Naive thymus-derived CD4-positive, alpha-beta T cell (primary cell): ENCODE data around the gene TRIM54. TPM values are rescaled to one million over a fixed set of nuclear protein-coding genes. Genes with fewer than 3 reads are reported as not detected.

Source experiments
- polyA plus RNA-seq, 2 donors: library from polyadenylated mRNA; unstranded; fragments of 300-500 nt; fragmentation: Illumina TruSeq; gene quantifications; one replicate each; pipeline ENCODE4 v1.2.3, GENCODE V29; 2021
- total RNA-seq, 6 experiments: library from RNA in 5 of 6; stranded (reverse) in 5 of 6; gene quantifications; 1 replicate in 5 of 6; 2 replicates in 1 of 6; pipeline ENCODE4 v1.2.3 and lab custom pipeline; 2021 to 2026

Gene TRIM54
- total and polyA plus RNA-seq, 7 experiments from 2014 or later = not detected

Other genes with a start within 250 kb of the TRIM54 start
- 100 to 1,000 TPM in 1 of 5 experiments, 10 to 100 TPM in 4; 36.7 to 114 (median 67.5) TPM for gene TMEM214, start 249.5 kb upstream of the TRIM54 start, total RNA-seq
- 10 to 100 TPM; 18.6 to 32.5 TPM for gene TMEM214, start 249.5 kb upstream of the TRIM54 start, polyA plus RNA-seq
- gene AGBL5, start 230.8 kb upstream of the TRIM54 start, total RNA-seq = 10 to 100 TPM in 4 of 5 experiments, 1 to 10 TPM in 1; 7.6 to 15.7 (median 12.4) TPM
- 10 to 100 TPM in 1 of 2 donors, 1 to 10 TPM in 1; 8.0 to 10.4 TPM for gene AGBL5, start 230.8 kb upstream of the TRIM54 start, polyA plus RNA-seq
- gene OST4, start 210.8 kb upstream of the TRIM54 start, total RNA-seq = 100 to 1,000 TPM; 241 to 398 (median 263) TPM
- 100 to 1,000 TPM; 747 to 884 TPM for gene OST4, start 210.8 kb upstream of the TRIM54 start, polyA plus RNA-seq
- gene EMILIN1, start 203.8 kb upstream of the TRIM54 start, total RNA-seq = 1 to 10 TPM in 1 of 5 experiments, under 1 TPM in 4; 0.35 to 1.4 (median 0.61) TPM
- 1 to 10 TPM in 1 of 2 donors, under 1 TPM in 1; 0.89 to 1.1 TPM for gene EMILIN1, start 203.8 kb upstream of the TRIM54 start, polyA plus RNA-seq
- 10 to 100 TPM in 1 of 5 experiments, 1 to 10 TPM in 4; 5.8 to 13.8 (median 6.2) TPM for gene KHK, start 195.7 kb upstream of the TRIM54 start, total RNA-seq
- gene KHK, start 195.7 kb upstream of the TRIM54 start, polyA plus RNA-seq = 1 to 10 TPM; 7.6 to 8.8 TPM
- 1 to 10 TPM in 1 of 5 experiments, under 1 TPM in 3, not detected in 1; 0.34 to 3.5 (median 0.54) TPM for gene CGREF1, start 163.3 kb upstream of the TRIM54 start, total RNA-seq
- gene CGREF1, start 163.3 kb upstream of the TRIM54 start, polyA plus RNA-seq = under 1 TPM; 0.45 to 0.50 TPM
- 1 to 10 TPM in 3 of 5 experiments, under 1 TPM in 2; 0.53 to 2.0 (median 1.5) TPM for gene ABHD1, start 158.6 kb upstream of the TRIM54 start, total RNA-seq
- under 1 TPM; 0.53 to 0.90 TPM for gene ABHD1, start 158.6 kb upstream of the TRIM54 start, polyA plus RNA-seq
- 10 to 100 TPM; 25.4 to 72.3 (median 53.2) TPM for gene PREB, start 147.8 kb upstream of the TRIM54 start, total RNA-seq
- gene PREB, start 147.8 kb upstream of the TRIM54 start, polyA plus RNA-seq = 10 to 100 TPM; 47.0 to 71.9 TPM
- not detected for gene PRR30, start 143.0 kb upstream of the TRIM54 start, total RNA-seq
- not detected for gene PRR30, start 143.0 kb upstream of the TRIM54 start, polyA plus RNA-seq
- gene TCF23, start 133.4 kb upstream of the TRIM54 start, total RNA-seq = not detected
- gene TCF23, start 133.4 kb upstream of the TRIM54 start, polyA plus RNA-seq = not detected
- gene ATRAID, start 70.4 kb upstream of the TRIM54 start, total RNA-seq = 100 to 1,000 TPM in 2 of 5 experiments, 10 to 100 TPM in 3; 71.0 to 113 (median 90.7) TPM
- 100 to 1,000 TPM; 320 to 391 TPM for gene ATRAID, start 70.4 kb upstream of the TRIM54 start, polyA plus RNA-seq
- gene SLC5A6, start 70.2 kb upstream of the TRIM54 start, total RNA-seq = 100 to 1,000 TPM in 1 of 5 experiments, 10 to 100 TPM in 4; 25.6 to 203 (median 44.3) TPM
- 10 to 100 TPM; 13.2 to 21.7 TPM for gene SLC5A6, start 70.2 kb upstream of the TRIM54 start, polyA plus RNA-seq
- 10 to 100 TPM; 34.4 to 65.7 (median 45.4) TPM for gene CAD, start 65.1 kb upstream of the TRIM54 start, total RNA-seq
- 10 to 100 TPM; 19.6 to 28.1 TPM for gene CAD, start 65.1 kb upstream of the TRIM54 start, polyA plus RNA-seq
- under 1 TPM in 1 of 5 experiments, not detected in 4; 0.29 TPM for gene SLC30A3, start 19.4 kb upstream of the TRIM54 start, total RNA-seq
- under 1 TPM in 1 of 2 donors, not detected in 1; 0.56 TPM for gene SLC30A3, start 19.4 kb upstream of the TRIM54 start, polyA plus RNA-seq
- not detected for gene DNAJC5G, start 7.0 kb upstream of the TRIM54 start, total RNA-seq
- not detected for gene DNAJC5G, start 7.0 kb upstream of the TRIM54 start, polyA plus RNA-seq
- gene UCN, start 26.0 kb downstream of the TRIM54 start, total RNA-seq = 1 to 10 TPM; 2.5 to 6.5 (median 4.6) TPM
- gene UCN, start 26.0 kb downstream of the TRIM54 start, polyA plus RNA-seq = under 1 TPM; 0.35 to 0.81 TPM
- gene MPV17, start 40.7 kb downstream of the TRIM54 start, total RNA-seq = 100 to 1,000 TPM in 1 of 5 experiments, 10 to 100 TPM in 4; 55.7 to 119 (median 94.4) TPM
- gene MPV17, start 40.7 kb downstream of the TRIM54 start, polyA plus RNA-seq = 100 to 1,000 TPM; 133 to 145 TPM
- 100 to 1,000 TPM in 1 of 5 experiments, 10 to 100 TPM in 4; 68.0 to 106 (median 78.3) TPM for gene GTF3C2, start 74.3 kb downstream of the TRIM54 start, total RNA-seq
- gene GTF3C2, start 74.3 kb downstream of the TRIM54 start, polyA plus RNA-seq = 10 to 100 TPM; 26.6 to 56.1 TPM
- gene EIF2B4, start 87.9 kb downstream of the TRIM54 start, total RNA-seq = 10 to 100 TPM; 36.5 to 56.1 (median 44.1) TPM
- 10 to 100 TPM; 23.8 to 42.2 TPM for gene EIF2B4, start 87.9 kb downstream of the TRIM54 start, polyA plus RNA-seq
- 100 to 1,000 TPM in 3 of 5 experiments, 10 to 100 TPM in 2; 71.0 to 128 (median 111) TPM for gene SNX17, start 88.2 kb downstream of the TRIM54 start, total RNA-seq
- gene SNX17, start 88.2 kb downstream of the TRIM54 start, polyA plus RNA-seq = 100 to 1,000 TPM; 187 to 209 TPM
- gene ZNF513, start 98.3 kb downstream of the TRIM54 start, total RNA-seq = 10 to 100 TPM; 15.6 to 23.2 (median 19.2) TPM
- gene ZNF513, start 98.3 kb downstream of the TRIM54 start, polyA plus RNA-seq = 1 to 10 TPM; 2.6 to 8.1 TPM
- 100 to 1,000 TPM in 1 of 5 experiments, 10 to 100 TPM in 4; 39.5 to 101 (median 45.1) TPM for gene PPM1G, start 127.2 kb downstream of the TRIM54 start, total RNA-seq
- 100 to 1,000 TPM in 1 of 2 donors, 10 to 100 TPM in 1; 74.4 to 107 TPM for gene PPM1G, start 127.2 kb downstream of the TRIM54 start, polyA plus RNA-seq
- 100 to 1,000 TPM in 4 of 5 experiments, 10 to 100 TPM in 1; 94.4 to 181 (median 121) TPM for gene NRBP1, start 146.2 kb downstream of the TRIM54 start, total RNA-seq
- 100 to 1,000 TPM in 1 of 2 donors, 10 to 100 TPM in 1; 70.0 to 124 TPM for gene NRBP1, start 146.2 kb downstream of the TRIM54 start, polyA plus RNA-seq
- 10 to 100 TPM in 3 of 5 experiments, 1 to 10 TPM in 2; 5.7 to 27.1 (median 11.5) TPM for gene KRTCAP3, start 160.0 kb downstream of the TRIM54 start, total RNA-seq
- 1 to 10 TPM in 1 of 2 donors, under 1 TPM in 1; 0.39 to 2.6 TPM for gene KRTCAP3, start 160.0 kb downstream of the TRIM54 start, polyA plus RNA-seq
- 10 to 100 TPM; 12.3 to 35.8 (median 22.2) TPM for gene IFT172, start 207.3 kb downstream of the TRIM54 start, total RNA-seq
- 1 to 10 TPM; 1.4 to 4.6 TPM for gene IFT172, start 207.3 kb downstream of the TRIM54 start, polyA plus RNA-seq
- gene FNDC4, start 212.8 kb downstream of the TRIM54 start, total RNA-seq = not detected
- not detected for gene FNDC4, start 212.8 kb downstream of the TRIM54 start, polyA plus RNA-seq
- gene GCKR, start 214.4 kb downstream of the TRIM54 start, total RNA-seq = not detected
- not detected for gene GCKR, start 214.4 kb downstream of the TRIM54 start, polyA plus RNA-seq